HG03565 (cell line): ENCODE measurements around the gene MYO1E.
"Not testable (repeated sequence)": the region's sequence is repeated elsewhere in the genome, so short reads cannot be mapped to it uniquely, and the experiment has no call there.

Source experiments
- ATAC-seq: cut with Tn5 transposase; IDR thresholded peaks from one replicate; pipeline ENCODE4 v1.9.1; 2021; ENCODE audit warnings: mild to moderate bottlenecking, moderate library complexity; ENCODE audit not compliant: unreplicated experiment

Gene MYO1E

GRCh38 chr15:59172289-59172901 is 200.3 kb downstream of the MYO1E start:
- ATAC-seq: no peak

DNA sequence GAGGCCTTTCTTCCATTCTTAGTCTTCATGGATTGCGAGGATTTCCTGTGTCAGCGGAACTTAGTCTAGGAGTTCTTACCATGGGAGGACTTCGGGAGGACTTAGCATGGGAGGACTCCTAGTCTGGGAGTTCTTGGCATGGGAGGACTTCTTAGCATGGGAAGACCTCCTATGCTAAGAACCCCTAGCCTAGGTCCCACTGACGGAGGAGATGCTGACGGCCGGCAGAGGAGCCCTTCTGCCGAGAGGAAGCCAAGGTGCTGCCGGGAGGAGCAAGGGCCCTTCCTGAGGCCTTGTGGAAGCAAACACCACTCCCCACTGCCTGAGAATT is 201.6 kb downstream of the MYO1E start:
- no peak for ATAC-seq

GRCh38 chr15:59170295-59171066 is 202.2 kb downstream of the MYO1E start:
- no peak for ATAC-seq

DNA sequence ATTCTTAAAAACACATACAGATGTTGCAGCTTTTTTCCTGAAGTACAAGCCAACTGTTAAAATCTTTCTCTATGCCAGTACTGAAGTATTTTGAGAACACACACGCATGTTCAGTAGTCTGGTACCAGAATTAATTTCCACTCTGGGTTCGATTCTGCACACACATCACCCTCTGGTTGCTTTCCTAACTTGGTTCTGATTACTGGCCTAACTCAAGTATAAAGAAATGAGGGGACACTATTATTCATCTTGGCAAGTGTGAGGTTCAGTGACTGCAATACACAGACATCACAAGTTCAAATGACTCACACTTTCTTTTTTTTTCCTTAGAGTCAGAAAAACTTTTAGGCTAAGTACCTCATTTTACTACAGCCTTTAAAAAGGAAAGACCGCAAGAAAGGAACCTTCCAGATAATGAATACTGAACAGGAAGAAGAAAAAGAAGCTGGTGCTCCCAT is 203.4 kb downstream of the MYO1E start:
- ATAC-seq: no peak

DNA sequence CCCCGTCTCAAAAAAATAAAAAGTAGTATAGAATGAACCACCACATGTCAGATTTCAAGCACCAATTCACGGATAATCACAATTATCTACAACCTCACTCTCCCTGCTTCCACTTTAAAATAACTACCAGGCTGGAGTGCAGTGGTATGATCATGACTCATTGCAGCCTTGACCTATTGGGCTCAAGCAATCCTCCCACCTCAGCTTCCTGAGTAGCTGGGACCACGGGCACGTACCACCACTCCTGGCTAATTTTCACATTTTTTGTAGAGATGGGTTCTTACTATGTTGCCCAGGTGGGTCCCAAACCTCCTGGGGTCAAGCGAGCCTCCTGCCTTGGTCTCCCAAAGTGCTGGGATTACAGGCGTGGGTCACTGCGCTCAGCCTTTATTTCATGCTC is 204.1 kb downstream of the MYO1E start:
- no peak for ATAC-seq

- no peak for ATAC-seq
Measured at GRCh38 chr15:59166601-59167265, 205.9 kb downstream of the MYO1E start.

DNA sequence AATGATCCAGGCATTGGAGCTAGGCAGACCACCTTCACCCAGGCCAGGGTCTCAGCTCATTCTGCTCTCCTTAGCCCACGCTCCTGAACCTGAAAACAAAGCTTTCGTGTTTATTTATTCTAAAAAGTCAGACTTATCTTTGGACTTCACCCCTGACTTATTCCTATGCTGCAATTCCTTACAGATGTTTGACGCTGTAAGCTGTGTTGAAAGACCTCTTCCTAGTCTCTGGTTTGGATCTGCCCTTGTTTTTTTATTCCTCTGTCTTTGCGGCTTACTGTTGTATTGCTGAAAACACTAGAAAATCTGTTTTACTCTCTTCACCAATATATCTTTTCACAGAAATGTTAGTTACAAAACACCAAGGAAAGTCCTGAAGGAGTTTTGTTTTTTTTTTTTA is 206.5 kb downstream of the MYO1E start:
- no peak for ATAC-seq

- no peak for ATAC-seq
Measured at GRCh38 chr15:59165726-59166125, 206.9 kb downstream of the MYO1E start.

- not testable (repeated sequence) for ATAC-seq
Measured at GRCh38 chr15:59162080-59162479, 210.6 kb downstream of the MYO1E start.

DNA sequence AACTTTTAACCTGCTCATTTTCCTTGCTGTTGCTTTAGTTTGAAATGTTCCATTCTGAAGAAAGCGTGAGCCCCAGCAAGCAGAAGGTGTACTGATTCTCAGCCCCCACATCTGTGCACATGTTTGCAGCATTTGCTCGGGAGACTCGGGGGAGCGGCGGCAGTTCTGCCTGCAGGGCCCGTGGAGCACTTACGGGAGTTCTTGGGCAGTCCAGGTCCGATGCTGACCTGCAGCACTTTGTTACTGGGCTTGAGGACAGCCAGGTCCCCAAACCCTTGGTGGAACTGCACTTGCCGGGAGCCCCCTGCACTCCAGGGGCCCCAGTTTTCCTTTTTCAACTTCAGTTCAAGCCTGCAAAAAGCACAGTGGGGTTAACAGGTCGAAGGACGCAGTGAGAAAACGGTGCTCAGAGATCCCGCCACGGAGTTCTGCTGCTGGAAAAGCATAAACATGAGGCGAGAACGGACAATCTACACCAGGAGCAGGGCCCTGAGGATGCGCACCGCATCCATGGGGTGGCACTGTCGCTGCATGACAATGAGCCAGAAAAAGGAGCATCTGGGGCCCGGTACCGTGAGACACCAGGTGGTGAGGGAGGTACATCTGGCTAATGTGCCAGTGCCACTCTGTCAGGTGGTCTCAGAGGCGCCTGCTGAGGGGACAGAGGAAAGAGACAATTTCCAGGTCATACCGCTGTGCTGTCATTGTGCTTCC is 211.6 kb downstream of the MYO1E start:
- no peak for ATAC-seq

- ATAC-seq: no peak
Measured at GRCh38 chr15:59159210-59159609, 213.5 kb downstream of the MYO1E start.

GRCh38 chr15:59158701-59159034 is 214.0 kb downstream of the MYO1E start:
- ATAC-seq: no peak

GRCh38 chr15:59157840-59158700 is 214.6 kb downstream of the MYO1E start:
- ATAC-seq: no peak

DNA sequence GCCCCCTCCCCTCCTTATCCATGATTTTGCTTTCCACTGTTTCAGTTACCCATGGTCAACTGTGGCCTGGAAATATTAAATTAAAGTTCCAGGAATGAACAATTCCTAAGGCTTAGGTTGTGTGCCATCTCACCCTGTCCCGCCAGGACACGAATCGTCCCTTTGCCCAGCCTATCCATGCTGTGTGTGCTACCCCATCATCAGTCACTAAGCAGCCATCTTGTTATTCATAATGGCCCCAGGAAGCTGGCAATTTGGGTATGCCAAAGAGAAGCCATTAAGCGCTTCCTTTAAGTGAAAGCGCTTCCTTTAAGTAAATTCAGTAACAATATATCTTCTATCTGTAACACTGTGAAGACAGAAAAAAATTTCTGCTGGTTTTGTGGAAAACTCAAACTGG is 215.3 kb downstream of the MYO1E start:
- ATAC-seq: no peak

DNA sequence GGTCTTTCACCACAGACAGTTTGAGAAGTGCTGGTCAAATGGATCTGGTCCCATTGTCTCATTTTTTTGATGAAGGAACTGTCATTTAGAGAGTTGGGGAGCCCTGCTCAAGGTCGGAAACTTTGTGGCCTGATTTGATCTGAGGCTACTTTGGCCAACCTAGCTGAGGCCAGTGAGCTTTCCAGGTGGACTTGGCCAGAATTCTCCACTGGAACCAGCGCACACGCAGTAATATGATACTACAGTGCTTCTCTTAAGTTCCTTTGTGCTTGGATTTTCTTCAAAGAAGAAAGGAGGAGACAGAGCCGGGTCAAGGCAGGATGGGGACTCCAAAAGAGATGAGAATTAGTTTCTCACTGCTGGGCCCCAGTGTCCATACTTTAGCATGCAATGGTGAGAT is 217.2 kb downstream of the MYO1E start:
- no peak for ATAC-seq

GRCh38 chr15:59154243-59154642 is 218.4 kb downstream of the MYO1E start:
- no peak for ATAC-seq

DNA sequence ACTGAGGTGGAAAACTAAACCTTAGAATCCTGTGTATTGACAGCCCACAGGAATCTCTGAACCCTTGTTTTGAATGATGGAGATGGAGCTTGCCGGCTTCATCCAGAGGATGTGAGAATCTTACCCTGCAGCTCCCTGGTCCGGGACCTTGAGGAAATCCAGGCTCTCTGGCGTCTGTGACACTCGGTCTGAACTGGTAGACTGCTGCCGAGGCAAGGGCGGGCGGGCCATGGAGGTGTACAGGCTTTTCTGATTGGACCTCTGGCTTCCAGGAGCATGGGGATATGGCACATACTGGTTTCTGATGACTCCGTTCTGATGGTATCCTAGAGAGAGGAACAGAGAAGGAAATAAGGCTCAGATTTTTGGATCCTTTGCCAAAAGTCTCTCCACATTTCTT is 219.2 kb downstream of the MYO1E start:
- no peak for ATAC-seq

DNA sequence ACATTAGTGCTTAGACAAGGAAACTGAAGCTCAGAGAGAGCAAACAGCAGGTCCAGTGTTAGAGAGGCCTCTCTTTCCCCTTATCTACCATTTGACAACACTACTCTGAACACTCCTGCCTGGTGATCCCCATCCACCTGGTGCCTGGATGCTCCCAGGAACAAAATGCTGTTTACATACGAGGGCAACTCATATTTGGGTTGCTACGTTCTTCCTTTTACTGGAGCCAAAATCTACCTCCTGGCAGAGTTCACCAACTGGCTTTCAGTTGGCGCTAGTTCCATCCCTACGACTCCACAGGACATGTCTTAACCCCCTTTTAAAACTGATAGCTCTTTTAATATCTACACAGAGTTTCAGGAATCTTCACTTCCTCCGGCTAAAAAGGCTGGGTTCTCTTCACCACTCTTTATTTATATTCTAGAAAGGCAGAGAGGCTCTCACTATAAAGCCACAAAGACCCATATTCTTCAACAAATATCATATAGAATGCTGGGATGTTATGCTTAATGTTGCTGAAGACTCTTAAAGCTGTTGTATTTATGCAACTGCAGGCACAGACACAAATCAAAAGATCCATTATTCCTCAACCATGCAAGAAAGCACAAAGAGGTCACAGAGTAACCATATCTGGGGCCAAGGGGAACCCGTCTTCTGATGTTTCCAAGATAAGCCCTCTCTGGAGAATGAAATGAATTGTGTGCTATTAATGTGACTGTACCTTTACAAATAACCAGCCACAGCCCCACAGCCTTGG is 219.8 kb downstream of the MYO1E start:
- ATAC-seq: no peak

- no peak for ATAC-seq
Measured at GRCh38 chr15:59150185-59150584, 222.5 kb downstream of the MYO1E start.
